GM12878 (cell line): Measurements from ENCODE around the gene RMND1. TPM values are rescaled to one million over a fixed set of nuclear protein-coding genes. Genes with fewer than 3 reads are reported as not detected.

ENCODE experiments used
- ATAC-seq: fragments of 200-7000 bp; cut with Tn5 transposase; 3 replicates; pipeline ENCODE4 v1.9.1; 2020; ENCODE audit warnings: mild to moderate bottlenecking, moderate library complexity
- BruUV-seq: library from RNA; stranded (reverse); fragments of 400-500 nt; replicated peaks from 2 replicates; lab custom pipeline; 2021; lab: Mats Ljungman, UMichigan
- CTCF ChIA-PET: fragments of 300-600 bp; sonication (Branson Sonifier 250); formaldehyde crosslinking; extraction: SDS; loops from one replicate; lab custom pipeline; 2021; ENCODE audit warnings: inconsistent platforms; lab: Yijun Ruan, JAX
- POLR2A ChIA-PET: fragments of 350-600 bp; formaldehyde crosslinking; extraction: SDS; loops from one replicate; lab custom pipeline; 2021; ENCODE audit warnings: inconsistent platforms; lab: Charles Lee
- RAD21 ChIA-PET: fragments of 300-600 bp; sonication (Branson Sonifier 250); formaldehyde crosslinking; loops from one replicate; lab custom pipeline; 2023; ENCODE audit warnings: antibody characterized with exemption; ENCODE audit not compliant: unreplicated experiment; lab: Charles Lee
- SMC1A ChIA-PET: fragments of 300-600 bp; sonication (Branson Sonifier 250); formaldehyde crosslinking; loops from one replicate; lab custom pipeline; 2023; ENCODE audit not compliant: unreplicated experiment, uncharacterized antibody; lab: Charles Lee
- DNase-seq: peaks from one replicate; pipeline ENCODE4 v3.0.0-alpha.2; 2011; ENCODE audit warnings: low read depth, low spot score
- FAIRE-seq: peaks from 3 replicates; lab custom pipeline; 2011; peaks lifted over from hg19 to GRCh38; lab: Jason Lieb, UNC
- H2AFZ ChIP-seq: 2 replicates; pipeline ENCODE4 v1.6.0; 2011; ENCODE audit warnings: low read depth, low read length, control low read depth; ENCODE audit not compliant: control insufficient read depth
- H3K27ac ChIP-seq: 2 replicates; pipeline ENCODE4 v1.5.1; 2011; ENCODE audit warnings: control low read depth; ENCODE audit not compliant: control insufficient read depth, insufficient read depth
- H3K27me3 ChIP-seq, 2 experiments: replicated peaks in 1 of 2; 2 replicates each; pipeline versions ENCODE4 v1.6.0 to v1.6.1; 2011; ENCODE audit warnings: low read length in 1 of 2; ENCODE audit not compliant: control insufficient read depth in 2 of 2, insufficient read depth in 2 of 2
- H3K36me3 ChIP-seq, 2 experiments: 2 replicates each; pipeline ENCODE4 v1.5.1; 2011; ENCODE audit warnings: low read length in 1 of 2; ENCODE audit not compliant: control insufficient read depth in 2 of 2, insufficient read depth in 2 of 2
- H3K4me1 ChIP-seq: 2 replicates; pipeline ENCODE4 v1.6.1; 2011; ENCODE audit warnings: mild to moderate bottlenecking, low read length, moderate library complexity, mixed read lengths; ENCODE audit not compliant: control insufficient read depth, insufficient read depth
- H3K4me2 ChIP-seq: 2 replicates; pipeline ENCODE4 v1.6.0; 2011; ENCODE audit warnings: control low read depth; ENCODE audit not compliant: control insufficient read depth, insufficient read depth
- H3K4me3 ChIP-seq: fragments of 200-600 bp; sonication (generic); 2 replicates; pipeline ENCODE4 v1.5.1; 2016
- H3K79me2 ChIP-seq: 2 replicates; pipeline ENCODE4 v1.6.0; 2011; ENCODE audit warnings: low read length; ENCODE audit not compliant: control insufficient read depth, insufficient read depth
- H3K9ac ChIP-seq: 2 replicates; pipeline ENCODE4 v1.8.0; 2011; ENCODE audit warnings: low read length, control low read depth, mixed read lengths; ENCODE audit not compliant: control insufficient read depth, insufficient read depth
- H3K9me3 ChIP-seq: replicated peaks from 3 replicates; pipeline ENCODE4 v1.5.1; 2011; ENCODE audit warnings: mild to moderate bottlenecking, low read length; ENCODE audit not compliant: control insufficient read depth, insufficient read depth
- H4K20me1 ChIP-seq: 2 replicates; pipeline ENCODE4 v1.6.0; 2011; ENCODE audit not compliant: control insufficient read depth, insufficient read depth
- MLLT1 ChIP-seq: fragments of 450-650 bp; IDR thresholded peaks from 2 replicates; pipeline ENCODE4 v1.6.1; 2016; ENCODE audit warnings: mild to moderate bottlenecking
- SPI1 ChIP-seq: IDR thresholded peaks from 2 replicates; pipeline ENCODE4 v1.6.1; 2011; ENCODE audit warnings: low read depth, mild to moderate bottlenecking, low read length, moderate library complexity, borderline replicate concordance; ENCODE audit not compliant: insufficient read depth
- WGBS: methylation state at CpG from one replicate; pipeline ENCODE4 v1.1.6; 2016; ENCODE audit warnings: low lambda C conversion rate; ENCODE audit not compliant: insufficient replicate concordance, insufficient coverage; ENCODE audit errors: missing lambda C conversion rate; 5-methylcytosine and 5-hydroxymethylcytosine counted together
- in situ Hi-C: fragments of 300-500 bp; cut with MboI; formaldehyde crosslinking; loops from 9 replicates; pipeline ENCODE4 v1.14.3; 2018; ENCODE audit warnings: mixed read lengths
- intact Hi-C: fragments of 100-400 bp; cut with micrococcal nuclease; formaldehyde crosslinking; loops from one replicate; pipeline ENCODE4 v1.14.2; 2022; ENCODE audit not compliant: unreplicated experiment
- polyA plus RNA-seq, 11 experiments: library from polyadenylated mRNA; depleted of rRNA in 4 of 11; unstranded in 6 of 11; stranded (reverse) in 5 of 11; fragments of >200 nt; fragmentation: Nextera tagmentation in 4 of 11; fragmentation: Illumina TruSeq in 1 of 11; extraction: Ambion mirVana in 4 of 11; extraction: Trizol in 1 of 11; gene quantifications; 1 replicate in 1 of 11; 2 replicates in 10 of 11; pipeline versions ENCODE4 v1.2.1 to v1.2.3, GENCODE V29; 2011 to 2016; ENCODE audit warnings: inconsistent platforms in 2 of 11, missing spikeins in 2 of 11, low read depth in 1 of 11
- total RNA-seq, 4 experiments: library from RNA; depleted of rRNA in 3 of 4; stranded (reverse); fragments of >200 nt in 3 of 4; fragmentation: Illumina TruSeq in 1 of 4; extraction: Trizol in 1 of 4; gene quantifications; 2 replicates each; pipeline versions ENCODE4 v1.2.1 to v1.2.3, GENCODE V29; 2013 to 2021

Gene RMND1
- total and polyA plus RNA-seq, 10 of the 15 experiments (the other 5 are each of a cell fraction or from before 2014, with no cell fraction given) = 15.9 to 34.5 (median 21.4) TPM

- ChIA-PET CTCF (interaction anchor here (0.9 to 1.1 kb wide), 3 partner anchors 10 to 49 kb away, joined by 3 read pairs; no protein-coding TSS in a partner anchor), RAD21 (interaction anchor here (1.4 to 2.6 kb wide), 3 partner anchors 63 to 65 kb away, joined by 4 to 11 read pairs (median 6); partner anchors contain the start of gene RMND1), SMC1A (interaction anchor here (1.0 to 2.1 kb wide), 3 partner anchors 9 to 63 kb away, joined by 3 to 9 read pairs (median 6); partner anchors contain the start of gene RMND1), POLR2A (interaction anchor here (0.6 to 2.4 kb wide), 7 partner anchors 8 to 301 kb away, joined by 3 to 23 read pairs (median 4); partner anchors contain the start of gene RMND1)
- Histone ChIP-seq H3K4me2 (peak overlapping the region; percentile 86), H3K79me2 (peaks cover 88% of the 10 kb centered on the region), H3K27me3 (no peaks in the 10 kb centered on the region), H3K36me3 (peaks cover 0 to 4% of the 10 kb centered on the region in 2 experiments; a peak in 2 of 4 replicates), H3K9me3 (no peaks in the 10 kb centered on the region), H3K27ac (peak overlapping the region; percentile 96), H3K4me1 (peaks cover 32% of the 10 kb centered on the region), H3K9ac (peak overlapping the region; percentile 99), H2AFZ (peak overlapping the region; percentile 71; the same call in 1 of the 2 replicates), H4K20me1 (0 out of 2 replicates have a peak, but pooled peaks cover 6% of the 10 kb centered on the region), H3K4me3 (peak overlapping the region; percentile 81)
- FAIRE-seq = no peak
- 51% methylated on average over 12 of the region's 12 CpGs for WGBS
- no peak for ATAC-seq
- in situ Hi-C loops (no loop called here), intact Hi-C loops (no loop called here)
- TF ChIP-seq SPI1 (no peak), MLLT1 (peak; percentile 33; the same call in 1 of the 2 replicates)
- DNase-seq = no peak
- no TSS peak for BruUV-seq
Measured at GRCh38 chr6:151388997-151389617, 62.8 kb downstream of the RMND1 start.
